Tibial nerve (tissue), 4 donors: ENCODE results near the gene WFDC2. TPM values are rescaled to one million over a fixed set of nuclear protein-coding genes. Genes with fewer than 3 reads are reported as not detected.

Source experiments
- DNase-seq, 2 donors: peaks; one replicate each; pipeline ENCODE4 v3.0.0-alpha.2; 2019; ENCODE audit warnings: low spot score in 2 of 2
- H3K27ac ChIP-seq, 4 donors: fragments of 200-600 bp; sonication (generic) in 3 of 4; one replicate each; pipeline ENCODE4 v1.5.1; 2017 to 2019; ENCODE audit warnings: mild to moderate bottlenecking in 1 of 4
- H3K27me3 ChIP-seq, 2 donors: fragments of 200-600 bp; sonication (generic) in 1 of 2; one replicate each; pipeline versions ENCODE4 v1.5.1 to v1.6.0; 2017 to 2019
- H3K36me3 ChIP-seq, 3 donors: fragments of 200-600 bp; sonication (generic); one replicate each; pipeline ENCODE4 v1.5.1; 2018 to 2019
- H3K4me1 ChIP-seq, 4 donors: fragments of 200-600 bp; sonication (generic) in 3 of 4; one replicate each; pipeline ENCODE4 v1.5.1; 2017 to 2019
- H3K4me3 ChIP-seq, 4 donors: fragments of 200-600 bp; sonication (generic) in 3 of 4; one replicate each; pipeline ENCODE4 v1.5.1; 2017 to 2019; ENCODE audit warnings: mild to moderate bottlenecking in 1 of 4, moderate library complexity in 1 of 4
- H3K9me3 ChIP-seq, 4 donors: fragments of 200-600 bp; sonication (generic) in 3 of 4; one replicate each; pipeline ENCODE4 v1.5.1; 2017 to 2019
- EP300 ChIP-seq, 2 donors: sonication (generic); formaldehyde crosslinking; IDR thresholded peaks; one replicate each; pipeline ENCODE4 v1.6.1; 2017; ENCODE audit warnings: antibody characterized with exemption in 2 of 2, mild to moderate bottlenecking in 1 of 2
- POLR2A ChIP-seq, 2 donors: fragments of 450-650 bp; IDR thresholded peaks; one replicate each; pipeline ENCODE4 v1.6.1; 2017; ENCODE audit warnings: antibody characterized with exemption in 2 of 2, mild to moderate bottlenecking in 2 of 2, moderate library complexity in 2 of 2
- WGBS, 2 donors: methylation state at CpG; one replicate each; pipeline ENCODE4 v1.1.5; 2018; 5-methylcytosine and 5-hydroxymethylcytosine counted together
- total RNA-seq, 4 donors: library from RNA; depleted of rRNA; stranded (reverse); fragments of >200 nt; gene quantifications; one replicate each; pipeline ENCODE4 v1.1.0, GENCODE V29; 2016
- TF ChIP-seq, protein P1 (sequence below), 5 experiments: fragments of 200-600 bp in 3 of 5; fragments of 450-650 bp in 2 of 5; sonication (generic) in 3 of 5; IDR thresholded peaks; one replicate each; pipeline ENCODE4 v1.5.1; 2016 to 2019; ENCODE audit warnings: antibody characterized with exemption in 5 of 5, mild to moderate bottlenecking in 3 of 5, moderate library complexity in 2 of 5

The WFDC2 gene
- total RNA-seq, 4 donors from 2014 or later, result 0.84 to 3.5 TPM; not detected in 2

DNA sequence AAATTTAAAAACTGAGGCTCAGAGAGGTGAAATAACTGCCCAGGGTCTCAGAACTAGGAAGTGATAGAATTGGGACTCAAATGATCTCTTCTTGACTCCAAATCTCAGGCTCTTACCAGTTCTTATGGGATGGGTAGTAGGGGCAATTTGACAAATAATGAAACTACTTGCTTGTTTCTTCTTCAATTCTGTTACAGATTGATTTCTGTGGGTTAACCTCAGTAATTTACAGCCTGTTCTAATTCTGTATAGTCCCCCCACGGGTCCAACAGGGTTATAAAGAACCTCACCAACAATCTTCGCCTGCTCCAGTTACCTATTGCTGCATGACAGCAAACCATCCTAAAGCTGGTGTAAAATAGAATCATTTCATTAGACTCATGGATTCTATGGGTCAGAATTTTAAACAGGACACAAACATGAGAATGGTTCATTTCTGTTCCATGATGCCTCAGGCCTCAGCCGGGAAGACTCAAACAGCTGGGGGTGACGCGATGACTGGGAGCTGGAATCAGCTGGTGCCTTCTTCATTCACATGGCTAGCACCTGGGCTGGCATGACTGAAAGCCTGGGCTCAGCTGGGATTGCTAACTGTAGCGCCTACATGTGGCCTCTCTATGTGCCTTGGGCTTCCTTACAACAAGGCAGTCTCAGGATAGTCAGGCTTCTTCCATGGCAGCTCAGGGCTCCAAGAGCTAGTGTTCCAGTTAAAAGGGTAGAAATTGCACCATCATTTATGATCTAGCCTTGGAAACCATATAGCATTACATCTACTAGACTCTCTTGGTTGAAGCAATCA, 6.6 kb upstream of the WFDC2 start:
- Histone ChIP-seq H3K36me3 (no peaks in the 10 kb centered on the region), H3K9me3 (no peaks in the 10 kb centered on the region), H3K27me3 (no peaks in the 10 kb centered on the region), H3K4me3 (no peak overlapping the region), H3K4me1 (no peaks in the 10 kb centered on the region), H3K27ac (no peak overlapping the region)
- 83 to 87% methylated on average over 6 of the region's 6 CpGs for WGBS, 2 donors
- DNase-seq, result no peak
- no peak for TF ChIP-seq EP300 (IDR thresholded peaks at IDR 0.05)
- TF ChIP-seq POLR2A (IDR thresholded peaks at IDR 0.05), result no peak
- TF ChIP-seq, protein P1, sequence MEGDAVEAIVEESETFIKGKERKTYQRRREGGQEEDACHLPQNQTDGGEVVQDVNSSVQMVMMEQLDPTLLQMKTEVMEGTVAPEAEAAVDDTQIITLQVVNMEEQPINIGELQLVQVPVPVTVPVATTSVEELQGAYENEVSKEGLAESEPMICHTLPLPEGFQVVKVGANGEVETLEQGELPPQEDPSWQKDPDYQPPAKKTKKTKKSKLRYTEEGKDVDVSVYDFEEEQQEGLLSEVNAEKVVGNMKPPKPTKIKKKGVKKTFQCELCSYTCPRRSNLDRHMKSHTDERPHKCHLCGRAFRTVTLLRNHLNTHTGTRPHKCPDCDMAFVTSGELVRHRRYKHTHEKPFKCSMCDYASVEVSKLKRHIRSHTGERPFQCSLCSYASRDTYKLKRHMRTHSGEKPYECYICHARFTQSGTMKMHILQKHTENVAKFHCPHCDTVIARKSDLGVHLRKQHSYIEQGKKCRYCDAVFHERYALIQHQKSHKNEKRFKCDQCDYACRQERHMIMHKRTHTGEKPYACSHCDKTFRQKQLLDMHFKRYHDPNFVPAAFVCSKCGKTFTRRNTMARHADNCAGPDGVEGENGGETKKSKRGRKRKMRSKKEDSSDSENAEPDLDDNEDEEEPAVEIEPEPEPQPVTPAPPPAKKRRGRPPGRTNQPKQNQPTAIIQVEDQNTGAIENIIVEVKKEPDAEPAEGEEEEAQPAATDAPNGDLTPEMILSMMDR (IDR thresholded peaks at IDR 0.05), result no peak

DNA sequence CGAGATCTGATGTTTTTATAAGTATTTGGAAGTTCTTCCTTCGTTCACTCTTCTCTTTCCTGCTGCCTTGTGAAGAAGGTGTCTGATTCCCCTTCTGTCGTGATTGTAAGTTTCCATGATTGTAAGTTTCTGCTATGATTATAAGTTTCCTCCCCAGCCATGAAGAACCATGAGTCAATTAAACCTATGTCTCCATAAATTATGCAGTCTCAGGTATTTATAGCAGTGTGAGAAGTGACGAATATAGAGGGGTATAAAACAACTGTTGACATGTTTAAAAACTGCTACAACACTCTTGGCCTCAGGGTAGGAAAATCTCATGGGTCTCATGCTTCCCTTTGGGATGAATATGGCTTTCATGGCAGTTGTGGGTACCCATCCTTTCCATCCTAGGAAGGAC, 5.8 kb upstream of the WFDC2 start:
- 78% methylated on average over 4 of the region's 4 CpGs for WGBS, 2 donors
- no peak for DNase-seq
- TF ChIP-seq, protein P1 (IDR thresholded peaks at IDR 0.05), result no peak
- TF ChIP-seq EP300 (IDR thresholded peaks at IDR 0.05), result no peak
- TF ChIP-seq POLR2A (IDR thresholded peaks at IDR 0.05), result no peak
- Histone ChIP-seq H3K36me3 (no peaks in the 10 kb centered on the region), H3K9me3 (no peaks in the 10 kb centered on the region), H3K27me3 (no peaks in the 10 kb centered on the region), H3K4me3 (no peak overlapping the region), H3K27ac (no peak overlapping the region), H3K4me1 (no peaks in the 10 kb centered on the region)

DNA sequence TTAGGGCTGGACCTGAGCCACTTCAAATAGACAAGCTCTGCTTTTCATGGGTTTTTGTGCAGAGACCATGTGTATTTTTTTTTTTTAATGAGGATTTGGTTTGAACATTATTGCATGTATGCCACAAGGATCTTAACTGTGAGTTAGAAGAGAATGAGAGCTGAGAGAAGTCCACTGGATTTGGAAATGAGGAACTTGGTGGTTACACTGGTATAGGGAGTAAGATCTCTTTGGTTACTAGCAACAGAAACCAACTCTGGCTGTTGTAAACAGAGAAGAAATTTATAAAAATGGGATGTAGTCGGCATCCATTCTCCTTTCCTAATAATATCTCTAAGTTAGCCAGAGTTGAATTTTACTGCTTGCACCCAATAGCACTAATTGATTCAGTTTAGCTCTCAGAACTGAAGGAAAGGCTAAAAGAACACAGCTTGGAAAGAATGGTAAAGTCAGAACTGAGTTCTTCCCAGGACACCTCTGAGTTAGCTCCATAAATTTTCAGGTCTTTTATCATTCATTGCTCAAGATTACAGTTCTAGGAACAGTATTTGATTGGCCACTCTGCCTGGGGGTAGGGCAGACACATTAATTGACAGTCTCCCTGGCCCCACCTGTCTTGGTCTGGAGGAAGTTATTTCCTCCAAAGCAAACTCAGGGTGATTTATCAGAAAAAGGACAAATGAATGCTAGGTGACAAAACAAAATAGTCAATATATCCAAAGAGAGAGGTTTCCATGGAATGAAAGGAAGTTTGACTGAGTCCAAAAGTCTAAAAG, 3.9 kb upstream of the WFDC2 start:
- DNase-seq, result no peak
- TF ChIP-seq POLR2A (IDR thresholded peaks at IDR 0.05), result no peak
- TF ChIP-seq EP300 (IDR thresholded peaks at IDR 0.05), result no peak
- TF ChIP-seq, protein P1 (IDR thresholded peaks at IDR 0.05), result no peak
- H3K27ac ChIP-seq, result no peak overlapping the region
- no peaks in the 10 kb centered on the region for H3K9me3 ChIP-seq
- no peaks in the 10 kb centered on the region for H3K36me3 ChIP-seq
- peaks cover 0 to 19% of the 10 kb centered on the region in 2 donors for H3K27me3 ChIP-seq
- WGBS, 2 donors, result 60 to 69% methylated on average over 1 of the region's 1 CpG
- H3K4me1 ChIP-seq, result peaks cover 0 to 19% (median 13%) of the 10 kb centered on the region in 4 donors
- no peak overlapping the region for H3K4me3 ChIP-seq

DNA sequence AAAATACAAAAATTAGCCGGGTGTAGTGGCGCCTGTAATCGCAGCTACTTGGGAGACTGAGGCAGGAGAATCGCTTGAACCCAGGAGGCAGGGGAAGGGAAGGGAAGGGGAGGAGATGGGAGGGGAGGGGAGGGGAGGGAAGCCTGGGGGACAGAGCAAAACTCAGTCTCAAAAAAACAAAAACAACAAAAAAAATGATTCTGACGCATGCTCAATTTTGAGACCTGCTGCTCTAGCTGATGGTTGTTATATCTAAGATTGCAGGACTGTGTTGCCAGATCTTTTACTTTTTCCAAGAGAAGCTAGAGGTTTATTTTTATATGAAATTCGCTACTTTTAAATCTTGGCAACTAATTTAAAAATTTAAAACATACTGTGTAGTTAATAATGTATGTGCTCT, 2.4 kb upstream of the WFDC2 start:
- WGBS, 2 donors, result 84 to 89% methylated on average over 6 of the region's 6 CpGs
- peaks cover 0 to 31% of the 10 kb centered on the region in 2 donors for H3K27me3 ChIP-seq
- no peak overlapping the region for H3K4me3 ChIP-seq
- H3K36me3 ChIP-seq, result no peaks in the 10 kb centered on the region
- no peaks in the 10 kb centered on the region for H3K9me3 ChIP-seq
- DNase-seq, result no peak
- H3K4me1 ChIP-seq, result peaks cover 0 to 32% (median 14%) of the 10 kb centered on the region in 4 donors
- H3K27ac ChIP-seq, result no peak overlapping the region
- TF ChIP-seq, protein P1 (IDR thresholded peaks at IDR 0.05), result no peak
- TF ChIP-seq POLR2A (IDR thresholded peaks at IDR 0.05) (no peak), EP300 (IDR thresholded peaks at IDR 0.05) (no peak)

DNA sequence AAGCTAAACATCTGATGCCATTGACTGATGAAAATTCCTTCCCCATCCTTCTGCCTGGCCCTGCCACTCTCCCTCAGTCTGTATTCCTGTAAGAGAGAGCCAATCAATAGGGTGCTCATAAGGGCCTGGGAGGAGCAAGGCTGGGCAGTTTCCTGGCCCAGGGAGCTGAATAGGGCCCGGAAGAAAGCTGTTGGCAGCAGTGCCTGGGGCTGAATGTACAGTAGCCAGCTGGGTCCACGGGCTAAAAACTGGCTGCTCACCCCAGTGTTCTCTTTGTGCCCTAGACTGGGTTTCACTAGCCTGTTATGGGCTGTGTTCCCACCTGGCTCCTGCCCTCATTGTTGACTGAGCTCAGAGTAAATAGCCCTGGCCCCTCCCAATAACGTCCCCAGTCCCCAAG, 1.7 kb upstream of the WFDC2 start:
- WGBS, 2 donors, result 42 to 51% methylated on average over 2 to 3 of the region's 3 CpGs
- peaks cover 0 to 32% of the 10 kb centered on the region in 2 donors for H3K27me3 ChIP-seq
- no peak overlapping the region for H3K27ac ChIP-seq
- no peaks in the 10 kb centered on the region for H3K9me3 ChIP-seq
- H3K36me3 ChIP-seq, result no peaks in the 10 kb centered on the region
- no peak for TF ChIP-seq POLR2A (IDR thresholded peaks at IDR 0.05)
- TF ChIP-seq, protein P1 (IDR thresholded peaks at IDR 0.05), result no peak
- no peak for TF ChIP-seq EP300 (IDR thresholded peaks at IDR 0.05)
- peaks cover 0 to 32% (median 14%) of the 10 kb centered on the region in 4 donors for H3K4me1 ChIP-seq
- H3K4me3 ChIP-seq, result no peak overlapping the region
- no peak for DNase-seq
